PC-3 (cell line): ENCODE measurements around the gene ANGPT4. TPM values are rescaled to one million over a fixed set of nuclear protein-coding genes. Genes with fewer than 3 reads are reported as not detected.
A peak's percentile ranks its signal among the peaks of the same experiment; 100 is the strongest.

Experiments used
- ATAC-seq: fragments of 200-7000 bp; cut with Tn5 transposase; 2 replicates; pipeline ENCODE4 v1.9.1; 2020; ENCODE audit warnings: mild to moderate bottlenecking, moderate library complexity
- BruUV-seq: library from RNA; stranded (reverse); fragments of 400-500 nt; replicated peaks from 2 replicates; lab custom pipeline; 2021; lab: Mats Ljungman, UMichigan
- CTCF ChIA-PET: fragments of 300-600 bp; sonication (Branson Sonifier 250); formaldehyde crosslinking; loops from one replicate; lab custom pipeline; 2022; ENCODE audit warnings: antibody characterized with exemption; lab: Charles Lee
- POLR2A ChIA-PET: fragments of 300-600 bp; sonication (Branson Sonifier 250); formaldehyde crosslinking; loops from one replicate; lab custom pipeline; 2022; ENCODE audit warnings: antibody characterized with exemption; ENCODE audit not compliant: unreplicated experiment; lab: Charles Lee
- DNase-seq: peaks from one replicate; pipeline ENCODE4 v3.0.0-alpha.2; 2015
- H2AFZ ChIP-seq: fragments of 300-600 bp; sonication (generic); 2 replicates; pipeline ENCODE4 v1.6.0; 2016; ENCODE audit warnings: antibody characterized with exemption, low read length
- H3F3A ChIP-seq: fragments of 300-600 bp; sonication (generic); one replicate; pipeline ENCODE4 v1.6.0; 2017; ENCODE audit warnings: antibody characterized with exemption, low read length, control low read depth, mild to moderate bottlenecking; ENCODE audit not compliant: unreplicated experiment
- H3K27ac ChIP-seq: fragments of 300-600 bp; sonication (generic); 2 replicates; pipeline ENCODE4 v1.5.1; 2016; ENCODE audit warnings: mild to moderate bottlenecking, low read length
- H3K27me3 ChIP-seq: fragments of 300-600 bp; sonication (generic); 2 replicates; pipeline ENCODE4 v1.6.1; 2016; ENCODE audit warnings: low read length, mixed read lengths
- H3K36me3 ChIP-seq: fragments of 300-600 bp; sonication (generic); 2 replicates; pipeline ENCODE4 v1.6.1; 2016; ENCODE audit warnings: low read depth, mixed run types, low read length, mixed read lengths
- H3K4me1 ChIP-seq: fragments of 300-600 bp; sonication (generic); 2 replicates; pipeline ENCODE4 v1.5.1; 2016; ENCODE audit warnings: low read length; ENCODE audit not compliant: insufficient read depth
- H3K4me2 ChIP-seq: fragments of 300-600 bp; sonication (generic); 2 replicates; pipeline ENCODE4 v1.6.0; 2016; ENCODE audit warnings: low read length
- H3K4me3 ChIP-seq: fragments of 300-600 bp; sonication (generic); 2 replicates; pipeline ENCODE4 v1.5.1; 2016; ENCODE audit warnings: mild to moderate bottlenecking, low read length, mixed read lengths
- H3K79me2 ChIP-seq: fragments of 300-600 bp; sonication (generic); 2 replicates; pipeline ENCODE4 v1.6.1; 2017; ENCODE audit warnings: low read length, mixed read lengths
- H3K9ac ChIP-seq: fragments of 300-600 bp; sonication (generic); 2 replicates; pipeline ENCODE4 v1.6.0; 2016; ENCODE audit warnings: mild to moderate bottlenecking, low read length
- H3K9me2 ChIP-seq: fragments of 300-600 bp; sonication (generic); replicated peaks from 2 replicates; pipeline ENCODE4 v1.6.1; 2016; ENCODE audit warnings: mixed run types, low read length, mixed read lengths
- H3K9me3 ChIP-seq: fragments of 300-600 bp; sonication (generic); 2 replicates; pipeline ENCODE4 v1.6.1; 2016; ENCODE audit warnings: low read length, mixed read lengths
- H4K20me1 ChIP-seq: fragments of 300-600 bp; sonication (generic); 2 replicates; pipeline ENCODE4 v1.6.1; 2016; ENCODE audit warnings: low read length, mixed read lengths
- CTCF ChIP-seq: fragments of 300-600 bp; sonication (generic); conservative IDR thresholded peaks from 2 replicates; pipeline ENCODE4 v1.5.1; 2017; ENCODE audit warnings: antibody characterized with exemption, low read depth, mild to moderate bottlenecking, low read length
- EZH2 ChIP-seq: fragments of 300-600 bp; sonication (generic); IDR thresholded peaks from one replicate; pipeline ENCODE4 v1.6.1; 2017; ENCODE audit warnings: antibody characterized with exemption, mild to moderate bottlenecking, low read length; ENCODE audit not compliant: unreplicated experiment
- EZH2phosphoT487 ChIP-seq: fragments of 300-600 bp; sonication (generic); IDR thresholded peaks from 2 replicates; pipeline ENCODE4 v1.6.1; 2018; ENCODE audit warnings: mild to moderate bottlenecking, antibody characterized with exemption, low read length, borderline replicate concordance
- intact Hi-C: fragments of 100-400 bp; cut with micrococcal nuclease; formaldehyde crosslinking; loops from 2 replicates; pipeline ENCODE4 v1.9.0; 2023
- total RNA-seq: library from RNA; depleted of rRNA; stranded (reverse); fragments of >200 nt; gene quantifications from 2 replicates; pipeline ENCODE4 v1.2.3, GENCODE V29; 2014

ANGPT4 gene
- total RNA-seq, 1 experiment from 2014 or later = not detected

- ChIA-PET POLR2A (no interaction called here), CTCF (no interaction called here)
- H3F3A ChIP-seq = no peaks in the 10 kb centered on the region
- H3K9me2 ChIP-seq = no peaks in the 10 kb centered on the region
- no peak overlapping the region for H2AFZ ChIP-seq
- H3K4me1 ChIP-seq = no peaks in the 10 kb centered on the region
- H3K4me2 ChIP-seq = no peak overlapping the region
- no peaks in the 10 kb centered on the region for H3K79me2 ChIP-seq
- no peak overlapping the region for H3K27ac ChIP-seq
- no peaks in the 10 kb centered on the region for H3K9me3 ChIP-seq
- TF ChIP-seq EZH2 (no peak), EZH2phosphoT487 (no peak), CTCF (no peak)
- DNase-seq = no peak
- BruUV-seq = no TSS peak
- intact Hi-C loops = loop anchor here (10.0 kb wide), 1 partner anchor 233 kb away; the partner anchor contains the start of gene TMEM74B
- no peak overlapping the region for H3K4me3 ChIP-seq
- H4K20me1 ChIP-seq = no peaks in the 10 kb centered on the region
- peak; percentile 28; the same call in 1 of the 2 replicates for ATAC-seq
- peaks cover 29% of the 10 kb centered on the region for H3K27me3 ChIP-seq
- no peaks in the 10 kb centered on the region for H3K36me3 ChIP-seq
- H3K9ac ChIP-seq = no peak overlapping the region
Measured at GRCh38 chr20:952196-952795, 36.2 kb upstream of the ANGPT4 start.

DNA sequence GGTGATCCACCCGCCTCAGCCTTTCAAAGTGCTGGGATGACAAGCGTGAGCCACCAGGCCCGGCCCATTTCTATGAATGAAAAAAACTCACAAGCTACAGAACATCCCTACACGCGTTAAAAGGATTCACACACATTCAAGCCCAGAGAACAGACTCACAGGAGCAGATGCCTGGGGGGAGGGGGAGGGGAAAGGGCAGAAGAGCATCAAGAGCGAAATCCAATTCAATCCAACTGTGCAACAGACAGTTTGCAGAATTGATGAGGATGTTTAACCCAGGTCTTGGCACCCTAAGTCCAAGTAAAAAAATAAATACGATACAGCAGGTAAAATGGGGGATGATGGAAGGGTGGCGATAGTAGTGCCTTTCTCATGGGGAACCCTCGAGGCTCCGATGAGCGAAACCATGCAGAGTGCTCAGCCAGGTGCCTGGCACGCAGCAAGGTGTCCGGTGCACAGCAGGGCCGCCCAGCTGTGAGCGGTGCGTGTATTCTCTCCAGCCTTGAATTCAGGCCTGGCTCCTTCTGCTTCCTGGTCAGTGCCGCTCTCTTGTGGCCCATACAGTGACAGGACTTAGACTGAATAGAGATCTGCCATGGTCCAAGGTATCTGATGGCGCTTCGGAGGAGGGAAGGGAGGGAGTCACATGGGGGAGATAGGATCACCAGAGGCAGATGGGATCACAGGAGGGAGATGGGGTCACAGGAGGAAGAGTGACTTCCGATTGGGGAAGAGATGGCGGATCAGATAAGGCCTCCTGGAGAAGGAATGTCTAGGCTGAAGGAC, 35.4 kb upstream of the ANGPT4 start:
- intact Hi-C loops = loop anchor here (10.0 kb wide), 1 partner anchor 233 kb away; the partner anchor contains the start of gene TMEM74B
- Histone ChIP-seq H3K9ac (no peak overlapping the region), H3K79me2 (no peaks in the 10 kb centered on the region), H3K4me2 (no peak overlapping the region), H2AFZ (no peak overlapping the region), H3K9me2 (no peaks in the 10 kb centered on the region), H4K20me1 (no peaks in the 10 kb centered on the region), H3F3A (no peaks in the 10 kb centered on the region), H3K9me3 (no peaks in the 10 kb centered on the region), H3K4me3 (no peak overlapping the region), H3K4me1 (no peaks in the 10 kb centered on the region), H3K27me3 (peaks cover 36% of the 10 kb centered on the region), H3K36me3 (no peaks in the 10 kb centered on the region), H3K27ac (no peak overlapping the region)
- TF ChIP-seq CTCF (no peak), EZH2phosphoT487 (no peak), EZH2 (no peak)
- POLR2A ChIA-PET = no interaction called here
- CTCF ChIA-PET = no interaction called here
- BruUV-seq = no TSS peak
- ATAC-seq (no peak), DNase-seq (no peak)
